HEK293 (cell line): ENCODE results near the gene DLG2.

Experiments used
- BCL11B ChIP-seq: fragments of 450-650 bp; formaldehyde crosslinking; IDR thresholded peaks from 2 replicates; pipeline ENCODE4 v1.5.1; 2016; ENCODE audit warnings: low read depth, missing biosample characterization, missing genetic modification characterization
- CTCF ChIP-seq: fragments of 450-650 bp; formaldehyde crosslinking; IDR thresholded peaks from 2 replicates; pipeline ENCODE4 v1.5.1; 2016; ENCODE audit warnings: missing biosample characterization, missing genetic modification characterization
- INSM2 ChIP-seq: fragments of 450-650 bp; formaldehyde crosslinking; IDR thresholded peaks from 2 replicates; pipeline ENCODE4 v1.5.1; 2016; ENCODE audit warnings: missing biosample characterization, missing genetic modification characterization
- MYNN ChIP-seq: fragments of 450-650 bp; formaldehyde crosslinking; IDR thresholded peaks from 2 replicates; pipeline ENCODE4 v1.5.1; 2016; ENCODE audit warnings: missing biosample characterization, missing genetic modification characterization, borderline replicate concordance
- REPIN1 ChIP-seq: fragments of 450-650 bp; formaldehyde crosslinking; IDR thresholded peaks from 2 replicates; pipeline ENCODE4 v1.5.1; 2017; ENCODE audit warnings: missing biosample characterization, missing genetic modification characterization, low read depth
- ZBTB1 ChIP-seq: fragments of 450-650 bp; formaldehyde crosslinking; IDR thresholded peaks from 2 replicates; pipeline ENCODE4 v1.5.1; 2016; ENCODE audit warnings: missing biosample characterization, missing genetic modification characterization
- ZBTB26 ChIP-seq: fragments of 450-650 bp; formaldehyde crosslinking; optimal IDR thresholded peaks from 2 replicates; pipeline ENCODE3; 2016; ENCODE audit warnings: missing biosample characterization, mild to moderate bottlenecking, missing genetic modification characterization
- ZNF175 ChIP-seq: fragments of 450-650 bp; formaldehyde crosslinking; IDR thresholded peaks from 2 replicates; pipeline ENCODE4 v1.5.1; 2016; ENCODE audit warnings: missing biosample characterization, missing genetic modification characterization
- ZNF274 ChIP-seq, 2 experiments: fragments of 200-500 bp in 1 of 2; fragments of 450-650 bp in 1 of 2; sonication (Bioruptor generic) in 1 of 2; formaldehyde crosslinking in 1 of 2; IDR thresholded peaks; 2 replicates each; pipeline versions ENCODE4 v1.5.1 to v1.6.1; 2014 to 2016; ENCODE audit warnings: borderline replicate concordance in 1 of 2, inconsistent platforms in 1 of 2, low read length in 1 of 2, missing biosample characterization in 1 of 2, missing genetic modification characterization in 1 of 2
- ZNF302 ChIP-seq: fragments of 450-650 bp; formaldehyde crosslinking; IDR thresholded peaks from 2 replicates; pipeline ENCODE4 v1.5.1; 2016; ENCODE audit warnings: missing biosample characterization, missing genetic modification characterization, low read depth
- ZNF426 ChIP-seq: fragments of 450-650 bp; formaldehyde crosslinking; IDR thresholded peaks from 2 replicates; pipeline ENCODE4 v1.5.1; 2017; ENCODE audit warnings: missing biosample characterization, missing genetic modification characterization, mild to moderate bottlenecking, inconsistent platforms, moderate library complexity
- ZNF488 ChIP-seq: fragments of 450-650 bp; formaldehyde crosslinking; IDR thresholded peaks from 2 replicates; pipeline ENCODE4 v1.5.1; 2016; ENCODE audit warnings: missing biosample characterization, missing genetic modification characterization
- ZNF776 ChIP-seq: fragments of 450-650 bp; formaldehyde crosslinking; IDR thresholded peaks from 2 replicates; pipeline ENCODE4 v1.5.0; 2017; ENCODE audit warnings: missing biosample characterization, missing genetic modification characterization, borderline replicate concordance
- ZSCAN30 ChIP-seq: fragments of 450-650 bp; IDR thresholded peaks from 2 replicates; pipeline ENCODE4 v1.5.1; 2018; ENCODE audit warnings: missing biosample characterization, mild to moderate bottlenecking, missing genetic modification characterization, moderate library complexity

GRCh38 chr11:84137960-84138359 is 1489.2 kb downstream of the DLG2 start:
- TF ChIP-seq ZBTB1 (tag by site-specific recombination) (no peak), ZNF488 (tag by site-specific recombination) (no peak), REPIN1 (no peak), CTCF (no peak), BCL11B (tag by site-specific recombination) (no peak), ZNF426 (no peak), ZBTB26 (tag by site-specific recombination) (no peak), MYNN (tag by site-specific recombination) (no peak), ZNF274 (IDR thresholded peaks at IDR 0.05; ENCODE audit: low read length) (no peak), ZNF274 (tag by site-specific recombination; IDR thresholded peaks at IDR 0.05; ENCODE audit: borderline replicate concordance) (no peak), ZNF776 (no peak), ZNF175 (tag by site-specific recombination) (no peak), ZSCAN30 (tag by site-specific recombination) (no peak), INSM2 (tag by site-specific recombination) (no peak), ZNF302 (tag by site-specific recombination) (no peak)
